PC-3 (cell line): Measurements from ENCODE around the gene PCNX3. TPM values are rescaled to one million over a fixed set of nuclear protein-coding genes. Genes with fewer than 3 reads are reported as not detected.
A peak's percentile ranks its signal among the peaks of the same experiment; 100 is the strongest.

ENCODE experiments used
- ATAC-seq: fragments of 200-7000 bp; cut with Tn5 transposase; 2 replicates; pipeline ENCODE4 v1.9.1; 2020; ENCODE audit warnings: mild to moderate bottlenecking, moderate library complexity
- BruUV-seq: library from RNA; stranded (reverse); fragments of 400-500 nt; replicated peaks from 2 replicates; lab custom pipeline; 2021; lab: Mats Ljungman, UMichigan
- CTCF ChIA-PET: fragments of 300-600 bp; sonication (Branson Sonifier 250); formaldehyde crosslinking; loops from one replicate; lab custom pipeline; 2022; ENCODE audit warnings: antibody characterized with exemption; lab: Charles Lee
- POLR2A ChIA-PET: fragments of 300-600 bp; sonication (Branson Sonifier 250); formaldehyde crosslinking; loops from one replicate; lab custom pipeline; 2022; ENCODE audit warnings: antibody characterized with exemption; ENCODE audit not compliant: unreplicated experiment; lab: Charles Lee
- DNase-seq: peaks from one replicate; pipeline ENCODE4 v3.0.0-alpha.2; 2015
- H2AFZ ChIP-seq: fragments of 300-600 bp; sonication (generic); 2 replicates; pipeline ENCODE4 v1.6.0; 2016; ENCODE audit warnings: antibody characterized with exemption, low read length
- H3F3A ChIP-seq: fragments of 300-600 bp; sonication (generic); one replicate; pipeline ENCODE4 v1.6.0; 2017; ENCODE audit warnings: antibody characterized with exemption, low read length, control low read depth, mild to moderate bottlenecking; ENCODE audit not compliant: unreplicated experiment
- H3K27ac ChIP-seq: fragments of 300-600 bp; sonication (generic); 2 replicates; pipeline ENCODE4 v1.5.1; 2016; ENCODE audit warnings: mild to moderate bottlenecking, low read length
- H3K27me3 ChIP-seq: fragments of 300-600 bp; sonication (generic); 2 replicates; pipeline ENCODE4 v1.6.1; 2016; ENCODE audit warnings: low read length, mixed read lengths
- H3K36me3 ChIP-seq: fragments of 300-600 bp; sonication (generic); 2 replicates; pipeline ENCODE4 v1.6.1; 2016; ENCODE audit warnings: low read depth, mixed run types, low read length, mixed read lengths
- H3K4me1 ChIP-seq: fragments of 300-600 bp; sonication (generic); 2 replicates; pipeline ENCODE4 v1.5.1; 2016; ENCODE audit warnings: low read length; ENCODE audit not compliant: insufficient read depth
- H3K4me2 ChIP-seq: fragments of 300-600 bp; sonication (generic); 2 replicates; pipeline ENCODE4 v1.6.0; 2016; ENCODE audit warnings: low read length
- H3K4me3 ChIP-seq: fragments of 300-600 bp; sonication (generic); 2 replicates; pipeline ENCODE4 v1.5.1; 2016; ENCODE audit warnings: mild to moderate bottlenecking, low read length, mixed read lengths
- H3K79me2 ChIP-seq: fragments of 300-600 bp; sonication (generic); 2 replicates; pipeline ENCODE4 v1.6.1; 2017; ENCODE audit warnings: low read length, mixed read lengths
- H3K9ac ChIP-seq: fragments of 300-600 bp; sonication (generic); 2 replicates; pipeline ENCODE4 v1.6.0; 2016; ENCODE audit warnings: mild to moderate bottlenecking, low read length
- H3K9me2 ChIP-seq: fragments of 300-600 bp; sonication (generic); replicated peaks from 2 replicates; pipeline ENCODE4 v1.6.1; 2016; ENCODE audit warnings: mixed run types, low read length, mixed read lengths
- H3K9me3 ChIP-seq: fragments of 300-600 bp; sonication (generic); 2 replicates; pipeline ENCODE4 v1.6.1; 2016; ENCODE audit warnings: low read length, mixed read lengths
- H4K20me1 ChIP-seq: fragments of 300-600 bp; sonication (generic); 2 replicates; pipeline ENCODE4 v1.6.1; 2016; ENCODE audit warnings: low read length, mixed read lengths
- CTCF ChIP-seq: fragments of 300-600 bp; sonication (generic); conservative IDR thresholded peaks from 2 replicates; pipeline ENCODE4 v1.5.1; 2017; ENCODE audit warnings: antibody characterized with exemption, low read depth, mild to moderate bottlenecking, low read length
- EZH2 ChIP-seq: fragments of 300-600 bp; sonication (generic); IDR thresholded peaks from one replicate; pipeline ENCODE4 v1.6.1; 2017; ENCODE audit warnings: antibody characterized with exemption, mild to moderate bottlenecking, low read length; ENCODE audit not compliant: unreplicated experiment
- EZH2phosphoT487 ChIP-seq: fragments of 300-600 bp; sonication (generic); IDR thresholded peaks from 2 replicates; pipeline ENCODE4 v1.6.1; 2018; ENCODE audit warnings: mild to moderate bottlenecking, antibody characterized with exemption, low read length, borderline replicate concordance
- intact Hi-C: fragments of 100-400 bp; cut with micrococcal nuclease; formaldehyde crosslinking; loops from 2 replicates; pipeline ENCODE4 v1.9.0; 2023
- total RNA-seq: library from RNA; depleted of rRNA; stranded (reverse); fragments of >200 nt; gene quantifications from 2 replicates; pipeline ENCODE4 v1.2.3, GENCODE V29; 2014

PCNX3 gene
- total RNA-seq, 1 experiment from 2014 or later, result 53.6 TPM

DNA sequence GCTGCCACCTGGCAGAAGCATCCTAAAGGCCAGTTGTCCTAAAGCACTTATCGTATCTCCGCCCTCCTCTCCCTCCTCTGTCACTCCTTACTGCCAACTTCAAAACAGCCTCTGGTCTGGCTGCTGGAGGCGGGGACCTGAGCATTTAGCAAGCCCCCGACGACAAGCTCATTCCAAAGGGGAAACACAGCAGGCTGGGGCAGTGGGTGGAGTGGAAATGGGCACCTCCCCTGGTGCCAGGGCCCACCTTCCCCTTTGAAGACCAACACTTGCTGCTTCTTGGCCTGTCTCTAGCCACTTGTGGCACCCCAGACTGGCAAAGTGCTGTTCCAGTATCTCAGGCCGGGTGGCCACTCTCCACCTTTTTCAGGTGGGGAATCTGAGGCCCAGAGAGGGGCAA lies 5.2 kb upstream of the PCNX3 start:
- Histone ChIP-seq H2AFZ (no peak overlapping the region), H3K36me3 (peaks cover 13% of the 10 kb centered on the region; the same call in 1 of the 2 replicates), H3K27ac (no peak overlapping the region), H3K4me3 (no peak overlapping the region), H3K27me3 (no peaks in the 10 kb centered on the region), H3K4me1 (peaks cover 25% of the 10 kb centered on the region), H3K9me2 (no peaks in the 10 kb centered on the region), H4K20me1 (no peaks in the 10 kb centered on the region; the same call in 1 of the 2 replicates), H3F3A (no peaks in the 10 kb centered on the region), H3K4me2 (no peak overlapping the region), H3K9me3 (no peaks in the 10 kb centered on the region), H3K79me2 (peaks cover 53% of the 10 kb centered on the region), H3K9ac (no peak overlapping the region)
- ChIA-PET CTCF (no interaction called here), POLR2A (no interaction called here)
- intact Hi-C loops, result loop anchor here (10.0 kb wide), 1 partner anchor 66 kb away; no protein-coding TSS in a partner anchor
- ATAC-seq, result no peak
- BruUV-seq, result no TSS peak
- DNase-seq, result no peak
- TF ChIP-seq CTCF (no peak), EZH2phosphoT487 (no peak), EZH2 (no peak)

DNA sequence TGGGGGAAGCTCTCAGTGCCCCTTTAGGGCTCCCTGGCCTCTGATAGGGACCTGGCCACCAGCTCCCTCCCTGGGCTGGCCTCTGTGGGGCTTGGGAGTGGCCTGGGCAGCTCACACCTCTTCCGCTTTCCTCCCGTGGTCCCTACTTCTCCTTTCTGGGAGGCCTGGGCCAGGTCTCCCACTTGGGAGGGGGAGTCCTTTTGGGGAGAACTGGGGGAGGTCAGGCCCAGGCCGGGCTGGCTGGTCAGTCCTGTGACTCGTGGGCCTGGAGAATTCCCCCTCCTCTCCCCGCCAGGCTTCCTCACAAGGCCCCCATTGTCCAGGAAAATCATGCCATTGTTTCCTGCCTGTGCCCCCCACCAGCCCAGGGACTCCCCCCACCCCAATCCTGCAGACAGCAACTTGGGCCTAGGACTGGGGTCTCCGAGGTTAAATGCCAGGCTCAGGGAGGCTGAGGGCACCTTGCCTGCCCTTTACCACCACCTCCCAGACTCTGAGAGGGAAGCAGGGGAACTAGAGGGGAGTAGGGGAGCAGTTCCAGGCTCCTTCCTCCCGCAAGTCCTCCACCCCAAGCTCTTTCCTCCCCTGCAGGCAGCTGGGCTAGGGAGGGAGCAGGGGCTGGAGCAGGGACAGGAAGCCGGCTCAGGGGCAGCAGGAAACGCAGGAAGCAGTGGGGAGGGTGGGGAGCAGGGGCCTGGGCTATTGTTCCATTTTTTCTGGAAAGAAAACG lies 4.4 kb upstream of the PCNX3 start:
- intact Hi-C loops, result loop anchor here (10.0 kb wide), 1 partner anchor 66 kb away; no protein-coding TSS in a partner anchor

More for the DNA sequence above, 4.4 kb upstream of the PCNX3 start:
- Histone ChIP-seq H4K20me1 (peaks cover under 1% of the 10 kb centered on the region; the same call in 1 of the 2 replicates), H3F3A (no peaks in the 10 kb centered on the region), H3K4me2 (peak overlapping the region; percentile 92), H3K9ac (no peak overlapping the region), H3K9me3 (no peaks in the 10 kb centered on the region), H3K9me2 (no peaks in the 10 kb centered on the region), H3K27ac (no peak overlapping the region), H3K4me3 (peak overlapping the region; percentile 90; the same call in 1 of the 2 replicates), H3K36me3 (peaks cover 9% of the 10 kb centered on the region; the same call in 1 of the 2 replicates), H3K79me2 (peaks cover 58% of the 10 kb centered on the region), H2AFZ (no peak overlapping the region), H3K4me1 (peaks cover 25% of the 10 kb centered on the region), H3K27me3 (no peaks in the 10 kb centered on the region)
- CTCF ChIA-PET, result no interaction called here
- no peak for TF ChIP-seq EZH2
- no peak for TF ChIP-seq EZH2phosphoT487
- TF ChIP-seq CTCF, result no peak
- DNase-seq, result no peak
- POLR2A ChIA-PET, result no interaction called here
- BruUV-seq, result no TSS peak
- no peak for ATAC-seq
